Sciatic nerve (tissue), 2 donors: Measurements from ENCODE around the gene RBM23. TPM values are rescaled to one million over a fixed set of nuclear protein-coding genes. Genes with fewer than 3 reads are reported as not detected.

Experiments used
- ATAC-seq: fragments of 200-7000 bp; cut with Tn5 transposase; one replicate; pipeline ENCODE4 v1.9.1; 2020; ENCODE audit warnings: mild to moderate bottlenecking, moderate library complexity
- DNase-seq: peaks from one replicate; pipeline ENCODE4 v3.0.0-alpha.2; 2020; ENCODE audit warnings: low spot score
- intact Hi-C: fragments of 100-400 bp; cut with DNase I; formaldehyde crosslinking; loops from one replicate; pipeline ENCODE4 v1.14.2; 2022
- total RNA-seq: library from RNA; stranded (reverse); fragmentation: NEBNext Ultra II Directional; extraction: Animal tissue kit (Norgen Biotek cat#: 25700); gene quantifications from one replicate; pipeline ENCODE4 v1.2.1, GENCODE V29; 2021
- donor health status: DM: no; HTN: no; CAD: no.
- donor health status: DM: no; HTN: no; CAD: no.

Gene RBM23
- total RNA-seq, 1 donor from 2014 or later, result 87.3 TPM

- intact Hi-C loops, result loop anchor here (10.0 kb wide), 1 partner anchor 265 kb away; the partner anchor contains the start of gene DAD1
- DNase-seq, result peak; percentile 86
- peak; percentile 74 for ATAC-seq
Measured at GRCh38 chr14:22849212-22849819, 69.6 kb downstream of the RBM23 start.

- intact Hi-C loops, result loop anchor here (10.0 kb wide), 1 partner anchor 264 kb away; the partner anchor contains the start of gene DAD1
- peak; percentile 75 for ATAC-seq
- peak; percentile 86 for DNase-seq
Measured at GRCh38 chr14:22848351-22849164, 70.4 kb downstream of the RBM23 start.

DNA sequence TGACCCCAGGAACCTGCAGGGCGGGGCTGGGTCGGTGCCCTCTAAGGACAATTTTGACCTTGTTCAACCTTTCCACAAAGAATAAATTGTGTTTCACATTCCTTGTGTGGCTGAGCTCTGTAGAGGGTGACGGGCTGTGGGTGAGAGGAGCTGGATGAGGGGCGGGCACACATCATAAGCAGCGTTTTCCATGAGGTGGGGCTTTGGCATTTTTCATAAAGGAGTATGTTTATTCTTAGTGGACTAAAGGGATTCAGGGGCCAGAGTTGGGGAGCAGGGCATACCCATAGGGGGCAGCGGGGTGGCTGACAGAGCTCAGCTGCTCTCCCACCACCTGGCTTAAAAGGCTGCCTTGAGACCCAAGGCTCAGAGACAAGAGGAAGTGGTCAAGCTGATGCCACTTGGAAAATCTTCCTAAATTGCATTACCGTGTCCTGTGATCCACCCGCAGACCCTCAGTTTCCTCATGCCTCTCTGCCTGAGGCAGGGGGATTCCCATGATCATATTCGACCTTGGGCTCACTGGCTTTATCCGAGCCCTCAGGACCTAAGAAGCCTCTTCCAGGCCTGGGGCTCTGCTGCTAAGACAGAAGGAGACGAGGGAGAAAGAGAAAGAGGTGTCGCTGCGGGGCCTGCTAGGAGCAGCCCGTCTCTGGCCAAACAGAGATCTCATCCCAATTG, 71.1 kb downstream of the RBM23 start:
- intact Hi-C loops, result loop anchor here (10.0 kb wide), 1 partner anchor 263 kb away; the partner anchor contains the start of gene DAD1
- peak; percentile 18 for ATAC-seq
- DNase-seq, result peak; percentile 65

GRCh38 chr14:22846811-22847307, 72.1 kb downstream of the RBM23 start:
- intact Hi-C loops, result loop anchor here (10.0 kb wide), 1 partner anchor 262 kb away; the partner anchor contains the start of gene DAD1
- peak; percentile 55 for DNase-seq
- no peak for ATAC-seq

- no peak for ATAC-seq
- peak; percentile 64 for DNase-seq
- intact Hi-C loops, result loop anchor here (10.0 kb wide), 1 partner anchor 261 kb away; the partner anchor contains the start of gene DAD1
Measured at GRCh38 chr14:22845821-22846625, 72.9 kb downstream of the RBM23 start.

DNA sequence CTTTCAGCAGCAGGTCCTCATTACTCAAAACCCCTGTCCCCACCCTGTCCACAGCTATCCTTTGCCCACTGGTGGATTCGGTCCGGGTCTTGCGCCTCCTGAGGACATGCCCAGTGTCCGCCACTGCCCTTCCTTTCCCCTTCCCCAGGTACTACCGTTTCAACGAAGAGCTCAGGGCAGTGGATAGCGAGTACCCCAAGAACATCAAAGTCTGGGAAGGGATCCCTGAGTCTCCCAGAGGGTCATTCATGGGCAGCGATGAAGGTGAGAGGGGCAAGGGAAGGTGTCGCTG, 73.9 kb downstream of the RBM23 start:
- ATAC-seq (no peak), DNase-seq (no peak)
- intact Hi-C loops, result loop anchor here (10.0 kb wide), 1 partner anchor 260 kb away; the partner anchor contains the start of gene DAD1

DNA sequence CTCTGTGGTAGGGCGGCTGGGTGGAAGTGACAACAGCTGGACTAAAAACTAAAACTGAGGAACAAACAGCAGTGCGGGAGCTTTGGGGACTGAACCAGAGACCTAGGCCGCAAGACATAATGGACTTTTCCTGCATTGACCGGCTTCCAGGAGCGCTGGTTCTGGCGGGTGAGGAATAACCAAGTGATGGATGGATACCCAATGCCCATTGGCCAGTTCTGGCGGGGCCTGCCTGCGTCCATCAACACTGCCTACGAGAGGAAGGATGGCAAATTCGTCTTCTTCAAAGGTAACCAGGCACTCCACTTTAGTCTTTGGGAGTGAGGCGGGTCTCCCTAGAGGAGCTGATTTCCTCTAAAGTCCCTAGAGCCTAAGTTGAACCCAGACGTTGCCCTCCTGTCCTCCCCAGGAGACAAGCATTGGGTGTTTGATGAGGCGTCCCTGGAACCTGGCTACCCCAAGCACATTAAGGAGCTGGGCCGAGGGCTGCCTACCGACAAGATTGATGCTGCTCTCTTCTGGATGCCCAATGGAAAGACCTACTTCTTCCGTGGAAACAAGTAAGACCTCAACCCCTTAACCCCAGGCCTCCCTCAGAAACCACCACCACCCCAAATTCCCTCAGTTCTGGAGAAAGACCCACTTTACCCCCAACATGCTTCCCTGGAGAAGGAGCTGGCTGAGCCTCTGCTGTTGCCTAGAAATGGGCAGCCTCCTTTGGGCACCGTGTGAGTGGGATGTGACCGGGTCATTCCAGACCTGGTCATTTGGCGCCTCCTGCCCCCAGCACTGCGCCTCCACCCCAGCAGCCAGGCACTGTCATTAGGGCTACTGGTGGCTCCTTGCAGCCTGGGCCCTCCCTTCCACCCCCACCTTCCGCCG, 74.5 kb downstream of the RBM23 start:
- ATAC-seq (no peak), DNase-seq (no peak)
- intact Hi-C loops, result loop anchor here (10.0 kb wide), 1 partner anchor 260 kb away; the partner anchor contains the start of gene DAD1

Other genes with a start within 250 kb of the RBM23 start
- gene OXA1L, start 152.5 kb downstream of the RBM23 start, total RNA-seq, result 62.8 TPM
- gene SLC7A7, start 103.7 kb downstream of the RBM23 start, total RNA-seq, result 9.7 TPM
- 34.0 TPM for gene MRPL52, start 89.3 kb downstream of the RBM23 start, total RNA-seq
- gene MMP14, start 82.6 kb downstream of the RBM23 start, total RNA-seq, result 138 TPM
- gene LRP10, start 47.4 kb downstream of the RBM23 start, total RNA-seq, result 106 TPM
- 0.62 TPM for gene REM2, start 35.9 kb downstream of the RBM23 start, total RNA-seq
- gene PRMT5, start 10.2 kb upstream of the RBM23 start, total RNA-seq, result 44.6 TPM
- 39.9 TPM for gene HAUS4, start 37.9 kb upstream of the RBM23 start, total RNA-seq
- gene AJUBA, start 63.4 kb upstream of the RBM23 start, total RNA-seq, result 24.8 TPM
- 8.1 TPM for gene C14orf93, start 91.0 kb upstream of the RBM23 start, total RNA-seq
- 70.1 TPM for gene PSMB5, start 115.8 kb upstream of the RBM23 start, total RNA-seq
- not detected for gene PSMB11, start 123.1 kb upstream of the RBM23 start, total RNA-seq
- 6.5 TPM for gene CDH24, start 138.4 kb upstream of the RBM23 start, total RNA-seq
- gene ACIN1, start 176.0 kb upstream of the RBM23 start, total RNA-seq, result 166 TPM
- 32.2 TPM for gene C14orf119, start 176.4 kb upstream of the RBM23 start, total RNA-seq
- not detected for gene CIROP, start 185.8 kb upstream of the RBM23 start, total RNA-seq
- 0.31 TPM for gene CEBPE, start 200.1 kb upstream of the RBM23 start, total RNA-seq